ENCODE results near the gene DNAJC12. TPM values are rescaled to one million over a fixed set of nuclear protein-coding genes. Genes with fewer than 3 reads are reported as not detected.
"Not testable (repeated sequence)": the region's sequence is repeated elsewhere in the genome, so short reads cannot be mapped to it uniquely, and the experiment has no call there.

The DNAJC12 gene
- total RNA-seq, 2 experiments from 2014 or later = 29.1 to 32.5 TPM

DNA sequence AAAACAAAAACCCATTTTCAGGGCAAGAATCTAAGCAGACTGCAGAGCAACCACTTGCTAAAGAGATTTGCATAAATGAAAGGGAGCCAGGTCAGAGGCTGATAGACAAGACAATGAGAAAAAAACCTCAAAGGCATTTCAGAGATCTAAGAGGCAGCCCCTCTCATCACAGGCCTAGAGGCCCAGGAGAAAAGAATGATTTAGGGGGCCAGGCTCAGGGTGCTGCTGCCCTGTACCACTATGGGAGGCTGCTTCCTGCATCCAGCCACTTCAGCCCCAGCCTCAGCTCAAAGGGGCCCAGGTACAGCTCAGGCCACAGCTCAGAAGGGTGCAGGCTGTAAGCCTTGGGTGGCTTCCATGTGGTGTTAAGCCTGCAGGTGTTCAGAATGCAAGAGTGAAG, 3.7 kb upstream of the DNAJC12 start:
- Mint-ChIP-seq H3K4me1 (ENCODE audit: low read depth) (peaks cover 4% of the 10 kb centered on the region), H3K27me3 (no peaks in the 10 kb centered on the region), H3K9me3 (peaks cover 11% of the 10 kb centered on the region), H3K27ac (no peak overlapping the region), H3K36me3 (ENCODE audit: low read depth) (no peaks in the 10 kb centered on the region), H3K4me3 (no peak overlapping the region)
- ChIA-PET POLR2A (interaction anchor here (0.6 to 1.2 kb wide), 3 partner anchors 8 to 11 kb away, joined by 3 to 4 read pairs (median 3); no protein-coding TSS in a partner anchor), CTCF (interaction anchor here (0.7 to 1.7 kb wide), 2 partner anchors 14 to 53 kb away, joined by 4 to 5 read pairs; no protein-coding TSS in a partner anchor)
- DNase-seq (no peak), ATAC-seq (no peak)
- no peak for TF ChIP-seq CTCF (IDR thresholded peaks at IDR 0.05)
- intact Hi-C loops (cut with micrococcal nuclease) = no loop called here

DNA sequence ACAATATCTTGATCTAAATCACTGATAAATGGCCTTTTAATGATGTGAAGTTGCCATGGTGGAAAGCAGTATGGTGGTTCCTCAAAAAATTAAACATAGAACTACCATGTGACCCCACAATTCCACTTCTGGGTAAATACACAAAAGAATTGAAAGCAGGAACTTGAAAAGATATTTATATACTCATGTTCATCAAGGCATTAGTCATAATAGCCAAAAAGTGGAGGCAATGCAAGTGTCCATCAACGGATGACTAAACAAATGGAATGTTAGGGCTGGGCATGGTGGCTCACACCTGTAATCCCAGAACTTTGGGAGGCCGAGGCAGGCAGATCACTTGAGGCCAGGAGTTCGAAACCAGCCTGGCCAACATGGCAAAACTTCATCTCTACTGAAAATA, 2.0 kb upstream of the DNAJC12 start:
- no peak for ATAC-seq

DNA sequence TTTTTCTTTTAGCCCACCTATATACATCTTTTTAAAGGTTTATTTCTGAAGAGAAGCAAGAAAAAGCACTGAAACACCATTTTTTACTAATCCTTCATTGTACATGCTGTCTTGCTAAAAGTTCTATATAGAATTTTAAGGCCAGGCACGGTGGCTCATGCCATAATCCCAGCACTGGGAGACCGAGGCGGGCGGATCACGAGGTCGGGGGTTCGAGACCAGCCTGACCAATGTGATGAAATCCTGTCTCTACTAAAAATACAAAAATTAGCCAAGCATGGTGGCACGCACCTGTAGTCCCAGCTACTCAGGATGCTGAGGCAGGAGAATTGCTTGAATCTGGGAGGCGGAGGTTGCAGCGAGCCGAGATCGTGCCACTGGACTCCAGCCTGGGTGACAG, 1.5 kb upstream of the DNAJC12 start:
- ATAC-seq; H3K27ac Mint-ChIP-seq; H3K4me3 Mint-ChIP-seq; POLR2A ChIA-PET; H3K27me3 Mint-ChIP-seq; H3K4me1 Mint-ChIP-seq (ENCODE audit: low read depth); DNase-seq; intact Hi-C loops (cut with micrococcal nuclease); H3K36me3 Mint-ChIP-seq (ENCODE audit: low read depth); CTCF ChIA-PET: not testable (repeated sequence)
- peaks cover 11% of the 10 kb centered on the region for H3K9me3 Mint-ChIP-seq

More for the DNA sequence above, 2.0 kb upstream of the DNAJC12 start:
- H3K9me3 Mint-ChIP-seq = peaks cover 11% of the 10 kb centered on the region
- no peak overlapping the region for H3K27ac Mint-ChIP-seq
- CTCF ChIA-PET = no interaction called here
- intact Hi-C loops (cut with micrococcal nuclease) = no loop called here
- DNase-seq = no peak
- H3K4me1 Mint-ChIP-seq (ENCODE audit: low read depth) = peaks cover 6% of the 10 kb centered on the region
- H3K4me3 Mint-ChIP-seq = no peak overlapping the region
- H3K27me3 Mint-ChIP-seq = no peaks in the 10 kb centered on the region
- POLR2A ChIA-PET = interaction anchor here (0.7 kb wide), 1 partner anchor 31 kb away, joined by 3 read pairs; no protein-coding TSS in a partner anchor
- H3K36me3 Mint-ChIP-seq (ENCODE audit: low read depth) = no peaks in the 10 kb centered on the region
- no peak for TF ChIP-seq CTCF (IDR thresholded peaks at IDR 0.05)

DNA sequence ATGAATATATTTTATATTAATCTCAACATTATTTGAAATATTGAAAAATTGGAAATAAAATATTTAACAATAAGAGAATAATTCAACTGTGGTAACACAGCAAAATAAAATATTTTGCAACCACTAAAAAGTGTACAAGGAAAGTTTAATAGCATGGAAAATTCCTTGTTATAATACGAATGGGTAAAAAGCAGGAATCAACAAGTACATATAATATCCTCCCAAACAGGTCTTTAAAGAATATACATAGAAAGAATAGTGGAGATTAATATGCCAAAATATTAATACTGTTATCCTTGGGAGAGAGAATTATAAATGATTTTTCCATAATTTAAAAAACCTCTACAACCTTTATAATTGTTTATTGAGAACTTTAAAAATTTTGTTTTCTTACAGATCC, 1.0 kb downstream of the DNAJC12 start:
- no peak overlapping the region for H3K27ac Mint-ChIP-seq
- ATAC-seq (no peak), DNase-seq (no peak)
- ChIA-PET CTCF (interaction anchor here (1.6 to 2.4 kb wide), 4 partner anchors 18 to 376 kb away, joined by 4 to 13 read pairs (median 8); no protein-coding TSS in a partner anchor), POLR2A (interaction anchor here (1.5 kb wide), 1 partner anchor 13 kb away, joined by 6 read pairs; no protein-coding TSS in a partner anchor)
- intact Hi-C loops (cut with micrococcal nuclease) = no loop called here
- no peak for TF ChIP-seq CTCF (IDR thresholded peaks at IDR 0.05)
- H3K36me3 Mint-ChIP-seq (ENCODE audit: low read depth) = peaks cover 1% of the 10 kb centered on the region
- H3K4me3 Mint-ChIP-seq = peak overlapping the region; percentile 10
- H3K27me3 Mint-ChIP-seq = no peaks in the 10 kb centered on the region
- peaks cover 6% of the 10 kb centered on the region for H3K4me1 Mint-ChIP-seq (ENCODE audit: low read depth)
- peaks cover 11% of the 10 kb centered on the region for H3K9me3 Mint-ChIP-seq

- ChIA-PET CTCF (interaction anchor here (1.1 to 2.4 kb wide), 4 partner anchors 19 to 139 kb away, joined by 3 to 9 read pairs (median 6); no protein-coding TSS in a partner anchor), POLR2A (interaction anchor here (0.6 kb wide), 1 partner anchor 1627 kb away, joined by 5 read pairs; no protein-coding TSS in a partner anchor)
- Mint-ChIP-seq H3K4me3 (peak overlapping the region; percentile 71), H3K27ac (no peak overlapping the region), H3K36me3 (ENCODE audit: low read depth) (peaks cover 1% of the 10 kb centered on the region), H3K4me1 (ENCODE audit: low read depth) (peaks cover 6% of the 10 kb centered on the region), H3K9me3 (peaks cover 7% of the 10 kb centered on the region), H3K27me3 (no peaks in the 10 kb centered on the region)
- intact Hi-C loops (cut with micrococcal nuclease) = no loop called here
- TF ChIP-seq CTCF (IDR thresholded peaks at IDR 0.05) = no peak
- no peak for DNase-seq
- ATAC-seq = no peak
Measured at GRCh38 chr10:67836488-67836887, 1.5 kb downstream of the DNAJC12 start.

DNA sequence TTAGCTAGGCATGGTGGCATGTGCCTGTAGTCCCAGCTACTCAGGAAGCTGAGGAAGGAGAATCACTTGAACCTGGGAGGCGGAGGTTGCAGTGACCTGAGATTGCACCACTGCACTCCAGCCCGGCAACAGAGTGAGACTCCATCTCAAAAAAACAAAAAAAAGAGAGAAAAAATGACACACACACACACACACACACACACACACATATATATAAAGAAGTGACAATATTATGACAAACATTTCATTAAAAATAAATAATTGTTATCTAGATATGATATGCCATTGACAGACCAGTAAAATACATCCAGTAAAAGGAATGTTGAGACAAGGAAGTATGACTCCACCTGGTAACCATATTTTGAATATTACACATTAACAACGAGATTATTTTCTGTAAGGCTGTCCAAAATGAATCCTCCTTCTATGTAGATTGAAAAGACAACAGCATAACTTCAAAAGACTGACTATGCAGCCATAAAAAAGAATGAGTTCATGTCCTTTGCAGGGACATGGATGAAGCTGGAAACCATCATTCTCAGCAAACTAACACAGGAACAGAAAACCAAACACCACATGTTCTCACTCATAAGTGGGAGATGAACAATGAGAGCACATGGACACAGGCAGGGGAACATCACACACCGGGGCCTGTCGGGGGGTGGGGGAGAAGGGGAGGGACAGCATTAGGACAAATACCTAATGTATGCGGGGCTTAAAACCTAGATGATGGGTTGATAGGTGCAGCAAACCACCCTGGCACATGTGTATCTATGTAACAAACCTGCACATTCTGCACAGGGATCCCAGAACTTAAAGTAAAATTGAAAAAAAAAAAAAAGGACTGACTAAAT, 2.2 kb downstream of the DNAJC12 start:
- H3K36me3 Mint-ChIP-seq (ENCODE audit: low read depth); H3K27me3 Mint-ChIP-seq; DNase-seq; H3K4me1 Mint-ChIP-seq (ENCODE audit: low read depth); intact Hi-C loops (cut with micrococcal nuclease); ATAC-seq; H3K27ac Mint-ChIP-seq; H3K9me3 Mint-ChIP-seq: not testable (repeated sequence)
- H3K4me3 Mint-ChIP-seq = peak overlapping the region; percentile 71
- ChIA-PET POLR2A (interaction anchor here (0.6 kb wide), 1 partner anchor 1626 kb away, joined by 5 read pairs; no protein-coding TSS in a partner anchor), CTCF (interaction anchor here (1.0 to 2.3 kb wide), 4 partner anchors 33 to 466 kb away, joined by 3 to 5 read pairs (median 3); no protein-coding TSS in a partner anchor)
